Subcutaneous abdominal adipose tissue (tissue), 5 donors: Measurements from ENCODE around the gene PNPO.
"Not testable (repeated sequence)": the region's sequence is repeated elsewhere in the genome, so short reads cannot be mapped to it uniquely, and the experiment has no call there.

Experiments used
- H3K27ac ChIP-seq: one replicate; pipeline ENCODE4 v1.7.0; 2013; ENCODE audit warnings: low read depth, mild to moderate bottlenecking, inconsistent platforms, low read length, moderate library complexity
- H3K27me3 ChIP-seq, 5 donors: one replicate each; pipeline ENCODE4 v1.7.0; 2013; ENCODE audit warnings: low read length in 5 of 5, inconsistent platforms in 1 of 5; ENCODE audit not compliant: control insufficient read depth in 5 of 5, insufficient read depth in 4 of 5
- H3K36me3 ChIP-seq, 5 donors: one replicate each; pipeline ENCODE4 v1.7.0; 2013; ENCODE audit warnings: low read length in 5 of 5; ENCODE audit not compliant: control insufficient read depth in 5 of 5, insufficient read depth in 5 of 5
- H3K4me1 ChIP-seq, 5 donors: one replicate each; pipeline ENCODE4 v1.7.0; 2013; ENCODE audit warnings: low read length in 5 of 5, mild to moderate bottlenecking in 3 of 5, moderate library complexity in 1 of 5; ENCODE audit not compliant: control insufficient read depth in 5 of 5, insufficient read depth in 5 of 5
- H3K4me3 ChIP-seq, 5 donors: one replicate each; pipeline ENCODE4 v1.7.0; 2013; ENCODE audit warnings: low read length in 5 of 5, low read depth in 1 of 5
- H3K9ac ChIP-seq, 5 donors: one replicate each; pipeline ENCODE4 v1.7.0; 2013; ENCODE audit warnings: low read length in 5 of 5, mild to moderate bottlenecking in 4 of 5, moderate library complexity in 3 of 5
- H3K9me3 ChIP-seq, 5 donors: one replicate each; pipeline ENCODE4 v1.7.0; 2013; ENCODE audit warnings: low read length in 5 of 5; ENCODE audit not compliant: control insufficient read depth in 5 of 5
- donor health status: healthy.
- donor health status: healthy.
- donor health status: healthy.
- donor health status: healthy.
- donor health status: healthy.

Gene PNPO

GRCh38 chr17:47983492-47984223 lies 42.3 kb downstream of the PNPO start:
- peaks cover 0 to 31% (median 8%) of the 10 kb centered on the region in 5 donors for H3K4me1 ChIP-seq
- H3K9me3 ChIP-seq, result no peaks in the 10 kb centered on the region
- H3K36me3 ChIP-seq, result peaks cover 0 to 57% (median 49%) of the 10 kb centered on the region in 5 donors
- peak overlapping the region in 1 of 5 donors; percentile 24 for H3K9ac ChIP-seq
- H3K27ac ChIP-seq, result no peak overlapping the region
- H3K27me3 ChIP-seq, result no peaks in the 10 kb centered on the region
- no peak overlapping the region for H3K4me3 ChIP-seq

GRCh38 chr17:47986520-47986919 lies 45.1 kb downstream of the PNPO start:
- Histone ChIP-seq H3K4me1 (peaks cover 0 to 21% (median 10%) of the 10 kb centered on the region in 5 donors), H3K4me3 (no peak overlapping the region), H3K27ac (no peak overlapping the region), H3K9me3 (no peaks in the 10 kb centered on the region), H3K36me3 (peaks cover 0 to 28% (median 20%) of the 10 kb centered on the region in 5 donors), H3K27me3 (no peaks in the 10 kb centered on the region), H3K9ac (no peak overlapping the region)

GRCh38 chr17:47987240-47987835 lies 46.0 kb downstream of the PNPO start:
- Histone ChIP-seq H3K36me3 (peaks cover 0 to 20% (median 12%) of the 10 kb centered on the region in 5 donors), H3K27ac (no peak overlapping the region), H3K4me3 (no peak overlapping the region), H3K4me1 (peaks cover 0 to 16% (median 10%) of the 10 kb centered on the region in 5 donors), H3K9ac (no peak overlapping the region), H3K9me3 (no peaks in the 10 kb centered on the region), H3K27me3 (no peaks in the 10 kb centered on the region)

- H3K4me3 ChIP-seq, H3K36me3 ChIP-seq, H3K27me3 ChIP-seq, H3K27ac ChIP-seq, H3K4me1 ChIP-seq, H3K9me3 ChIP-seq, H3K9ac ChIP-seq: not testable (repeated sequence)
Measured at GRCh38 chr17:47988445-47988844, 47.1 kb downstream of the PNPO start.

- Histone ChIP-seq H3K9me3 (no peaks in the 10 kb centered on the region), H3K27me3 (peaks cover 0 to 4% (median 0%) of the 10 kb centered on the region in 5 donors), H3K4me1 (peaks cover 0 to 5% (median 2%) of the 10 kb centered on the region in 5 donors), H3K9ac (no peak overlapping the region), H3K36me3 (peaks cover 0 to 4% (median 0%) of the 10 kb centered on the region in 5 donors), H3K4me3 (no peak overlapping the region), H3K27ac (no peak overlapping the region)
Measured at GRCh38 chr17:47989159-47989558, 47.8 kb downstream of the PNPO start.

GRCh38 chr17:47989700-47990099 lies 48.3 kb downstream of the PNPO start:
- peaks cover 0 to 4% (median 0%) of the 10 kb centered on the region in 5 donors for H3K27me3 ChIP-seq
- H3K4me1 ChIP-seq, result peaks cover 0 to 5% (median 2%) of the 10 kb centered on the region in 5 donors
- no peak overlapping the region for H3K9ac ChIP-seq
- no peak overlapping the region for H3K4me3 ChIP-seq
- no peaks in the 10 kb centered on the region for H3K36me3 ChIP-seq
- H3K27ac ChIP-seq, result no peak overlapping the region
- H3K9me3 ChIP-seq, result no peaks in the 10 kb centered on the region

- no peaks in the 10 kb centered on the region for H3K9me3 ChIP-seq
- H3K27me3 ChIP-seq, result peaks cover 0 to 8% (median 5%) of the 10 kb centered on the region in 5 donors
- H3K9ac ChIP-seq, result no peak overlapping the region
- no peak overlapping the region for H3K4me3 ChIP-seq
- peaks cover 0 to 5% (median 2%) of the 10 kb centered on the region in 5 donors for H3K4me1 ChIP-seq
- no peaks in the 10 kb centered on the region for H3K36me3 ChIP-seq
- H3K27ac ChIP-seq, result no peak overlapping the region
Measured at GRCh38 chr17:47990962-47991731, 49.8 kb downstream of the PNPO start.

GRCh38 chr17:47992216-47992615 lies 50.8 kb downstream of the PNPO start:
- Histone ChIP-seq H3K36me3 (no peaks in the 10 kb centered on the region), H3K27ac (no peak overlapping the region), H3K27me3 (peaks cover 0 to 8% (median 5%) of the 10 kb centered on the region in 5 donors), H3K4me1 (peaks cover 0 to 4% (median 2%) of the 10 kb centered on the region in 5 donors), H3K4me3 (no peak overlapping the region), H3K9me3 (no peaks in the 10 kb centered on the region), H3K9ac (no peak overlapping the region)

- Histone ChIP-seq H3K27ac (no peak overlapping the region), H3K4me1 (peaks cover 0 to 4% (median 0%) of the 10 kb centered on the region in 5 donors), H3K27me3 (peaks cover 0 to 8% (median 6%) of the 10 kb centered on the region in 5 donors), H3K9ac (no peak overlapping the region), H3K9me3 (no peaks in the 10 kb centered on the region), H3K36me3 (no peaks in the 10 kb centered on the region), H3K4me3 (no peak overlapping the region)
Measured at GRCh38 chr17:47993031-47993564, 51.7 kb downstream of the PNPO start.
